ENCODE data around the gene ATP2B2.

GRCh38 chr3:10396931-10397330, 108.5 kb downstream of the ATP2B2 start:
- TF ChIP-seq RARB (CRISPR knock-in tag; IDR thresholded peaks at IDR 0.05) (no peak), ARNTL (CRISPR knock-in tag; IDR thresholded peaks at IDR 0.05; ENCODE audit: borderline replicate concordance, low read depth) (no peak), OSR1 (CRISPR knock-in tag; IDR thresholded peaks at IDR 0.05) (no peak), POU6F1 (CRISPR knock-in tag; IDR thresholded peaks at IDR 0.05; ENCODE audit: borderline replicate concordance, low read depth) (no peak), ZFP30 (CRISPR knock-in tag; IDR thresholded peaks at IDR 0.05) (no peak), ZNF8 (CRISPR knock-in tag; IDR thresholded peaks at IDR 0.05) (no peak), CSDC2 (CRISPR knock-in tag; IDR thresholded peaks at IDR 0.05) (no peak), PATZ1 (CRISPR knock-in tag; IDR thresholded peaks at IDR 0.05; ENCODE audit: borderline replicate concordance) (no peak)
- TF ChIP-seq, protein P1, sequence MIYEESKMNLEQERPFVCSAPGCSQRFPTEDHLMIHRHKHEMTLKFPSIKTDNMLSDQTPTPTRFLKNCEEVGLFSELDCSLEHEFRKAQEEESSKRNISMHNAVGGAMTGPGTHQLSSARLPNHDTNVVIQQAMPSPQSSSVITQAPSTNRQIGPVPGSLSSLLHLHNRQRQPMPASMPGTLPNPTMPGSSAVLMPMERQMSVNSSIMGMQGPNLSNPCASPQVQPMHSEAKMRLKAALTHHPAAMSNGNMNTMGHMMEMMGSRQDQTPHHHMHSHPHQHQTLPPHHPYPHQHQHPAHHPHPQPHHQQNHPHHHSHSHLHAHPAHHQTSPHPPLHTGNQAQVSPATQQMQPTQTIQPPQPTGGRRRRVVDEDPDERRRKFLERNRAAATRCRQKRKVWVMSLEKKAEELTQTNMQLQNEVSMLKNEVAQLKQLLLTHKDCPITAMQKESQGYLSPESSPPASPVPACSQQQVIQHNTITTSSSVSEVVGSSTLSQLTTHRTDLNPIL (CRISPR knock-in tag; IDR thresholded peaks at IDR 0.05; ENCODE audit: low read depth), result no peak
- TF ChIP-seq, protein P2, sequence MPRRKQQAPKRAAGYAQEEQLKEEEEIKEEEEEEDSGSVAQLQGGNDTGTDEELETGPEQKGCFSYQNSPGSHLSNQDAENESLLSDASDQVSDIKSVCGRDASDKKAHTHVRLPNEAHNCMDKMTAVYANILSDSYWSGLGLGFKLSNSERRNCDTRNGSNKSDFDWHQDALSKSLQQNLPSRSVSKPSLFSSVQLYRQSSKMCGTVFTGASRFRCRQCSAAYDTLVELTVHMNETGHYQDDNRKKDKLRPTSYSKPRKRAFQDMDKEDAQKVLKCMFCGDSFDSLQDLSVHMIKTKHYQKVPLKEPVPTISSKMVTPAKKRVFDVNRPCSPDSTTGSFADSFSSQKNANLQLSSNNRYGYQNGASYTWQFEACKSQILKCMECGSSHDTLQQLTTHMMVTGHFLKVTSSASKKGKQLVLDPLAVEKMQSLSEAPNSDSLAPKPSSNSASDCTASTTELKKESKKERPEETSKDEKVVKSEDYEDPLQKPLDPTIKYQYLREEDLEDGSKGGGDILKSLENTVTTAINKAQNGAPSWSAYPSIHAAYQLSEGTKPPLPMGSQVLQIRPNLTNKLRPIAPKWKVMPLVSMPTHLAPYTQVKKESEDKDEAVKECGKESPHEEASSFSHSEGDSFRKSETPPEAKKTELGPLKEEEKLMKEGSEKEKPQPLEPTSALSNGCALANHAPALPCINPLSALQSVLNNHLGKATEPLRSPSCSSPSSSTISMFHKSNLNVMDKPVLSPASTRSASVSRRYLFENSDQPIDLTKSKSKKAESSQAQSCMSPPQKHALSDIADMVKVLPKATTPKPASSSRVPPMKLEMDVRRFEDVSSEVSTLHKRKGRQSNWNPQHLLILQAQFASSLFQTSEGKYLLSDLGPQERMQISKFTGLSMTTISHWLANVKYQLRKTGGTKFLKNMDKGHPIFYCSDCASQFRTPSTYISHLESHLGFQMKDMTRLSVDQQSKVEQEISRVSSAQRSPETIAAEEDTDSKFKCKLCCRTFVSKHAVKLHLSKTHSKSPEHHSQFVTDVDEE (CRISPR knock-in tag; IDR thresholded peaks at IDR 0.05), result no peak

All from SK-N-SH treated with all-trans-retinoic acid at 6 μM for 48 hours (cell line).